Measurements from ENCODE around the gene RHOH.
"Not testable (repeated sequence)": the region's sequence is repeated elsewhere in the genome, so short reads cannot be mapped to it uniquely, and the experiment has no call there.

Gene RHOH

GRCh38 chr4:40258627-40259026 is 61.8 kb downstream of the RHOH start:
- DNase-seq (ENCODE audit: extremely low read depth in 1 of 2, low read depth in 1 of 2), result no peak

GRCh38 chr4:40261231-40262076 is 64.6 kb downstream of the RHOH start:
- DNase-seq (ENCODE audit: extremely low read depth in 1 of 2, low read depth in 1 of 2), result no peak

- no peak for DNase-seq (ENCODE audit: extremely low read depth in 1 of 2, low read depth in 1 of 2)
These were observed 65.3 kb downstream of the RHOH start for GRCh38 chr4:40262077-40262528.

- no peak for DNase-seq (ENCODE audit: extremely low read depth in 1 of 2, low read depth in 1 of 2)
These were observed 66.0 kb downstream of the RHOH start for GRCh38 chr4:40262861-40263260.

GRCh38 chr4:40264497-40264896 is 67.7 kb downstream of the RHOH start:
- DNase-seq (ENCODE audit: extremely low read depth in 1 of 2, low read depth in 1 of 2), result no peak

DNA sequence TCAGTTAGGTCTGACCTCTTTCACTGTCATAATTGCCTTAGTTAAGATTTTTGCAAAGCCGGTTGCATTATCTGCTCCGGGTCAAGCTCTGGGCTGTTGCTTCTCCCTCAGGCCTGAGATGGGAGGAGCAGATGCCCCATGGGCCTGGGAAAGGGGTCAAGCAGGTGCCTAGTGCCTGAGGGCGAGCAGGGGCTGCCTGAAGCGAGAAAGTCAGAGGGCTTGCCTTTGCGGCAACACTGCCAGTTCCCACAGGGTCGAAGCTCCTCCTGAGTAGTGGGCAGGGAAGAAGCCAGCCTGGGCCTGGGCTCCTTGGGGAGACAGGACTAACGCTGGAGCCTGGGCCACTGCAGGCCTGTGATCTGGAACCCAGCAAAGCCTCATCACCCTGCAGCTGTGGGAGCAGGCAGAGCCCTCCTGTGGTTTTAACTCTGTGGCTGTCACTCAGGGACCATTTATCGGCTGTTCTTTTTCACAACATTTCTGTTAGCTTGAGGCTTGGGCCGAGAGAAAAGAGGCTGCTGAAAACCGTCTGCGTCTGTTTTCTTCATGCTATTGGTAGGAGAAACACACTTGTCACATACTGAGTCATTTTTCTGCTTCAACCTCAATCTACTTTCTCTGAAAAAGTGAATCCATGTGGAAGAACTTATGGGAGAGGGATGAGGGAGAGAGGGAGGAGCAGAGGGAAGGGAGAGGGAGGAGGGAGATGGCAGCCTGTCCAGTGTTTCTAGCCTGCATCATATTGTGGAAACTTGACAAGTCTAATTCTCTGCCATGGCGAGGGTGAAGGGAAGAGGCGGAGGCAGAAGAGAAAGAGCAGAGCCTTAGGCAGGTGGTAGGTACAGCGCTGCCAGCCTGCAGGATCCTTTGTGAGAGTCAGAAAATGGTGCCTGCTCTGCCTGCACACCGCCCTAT is 68.4 kb downstream of the RHOH start:
- DNase-seq (ENCODE audit: extremely low read depth in 1 of 2, low read depth in 1 of 2), result no peak

DNA sequence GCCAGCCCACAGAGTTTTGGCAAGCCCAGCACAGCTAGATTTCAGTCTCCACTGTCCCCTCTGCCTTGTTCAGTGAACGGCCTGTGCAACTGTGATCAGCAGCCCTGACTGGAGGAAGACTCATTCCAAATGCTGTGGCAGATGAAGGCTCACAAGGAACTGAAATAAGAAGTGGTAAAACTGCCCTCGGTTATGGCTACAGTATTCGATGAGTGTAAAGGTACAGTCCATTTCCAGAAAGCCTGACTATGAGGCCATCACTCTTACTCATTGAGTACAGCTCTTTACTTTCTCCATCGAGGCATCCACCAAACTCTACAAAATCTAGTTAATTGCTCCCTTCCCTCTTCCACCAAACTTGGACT is 69.1 kb downstream of the RHOH start:
- DNase-seq (ENCODE audit: extremely low read depth in 1 of 2, low read depth in 1 of 2), result no peak

DNA sequence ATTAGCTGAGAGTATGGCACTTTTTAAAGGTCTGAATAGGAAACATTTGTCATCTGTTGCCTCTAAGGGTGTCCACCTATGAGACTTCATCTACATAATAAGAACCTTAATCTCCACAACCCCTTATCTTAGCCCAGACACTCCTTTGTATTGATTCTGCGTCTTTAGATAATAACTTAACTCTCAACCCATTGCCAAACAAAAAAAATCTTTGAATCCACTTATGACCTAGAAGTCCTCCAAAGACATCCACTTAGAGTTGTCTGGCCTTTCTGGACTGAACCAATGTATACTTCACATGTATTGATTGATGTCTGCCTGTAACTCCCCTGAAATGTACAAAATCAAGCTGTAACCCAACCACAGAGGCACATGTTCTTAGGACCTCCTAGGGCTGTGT is 72.3 kb downstream of the RHOH start:
- no peak for DNase-seq (ENCODE audit: extremely low read depth in 1 of 2, low read depth in 1 of 2)

DNA sequence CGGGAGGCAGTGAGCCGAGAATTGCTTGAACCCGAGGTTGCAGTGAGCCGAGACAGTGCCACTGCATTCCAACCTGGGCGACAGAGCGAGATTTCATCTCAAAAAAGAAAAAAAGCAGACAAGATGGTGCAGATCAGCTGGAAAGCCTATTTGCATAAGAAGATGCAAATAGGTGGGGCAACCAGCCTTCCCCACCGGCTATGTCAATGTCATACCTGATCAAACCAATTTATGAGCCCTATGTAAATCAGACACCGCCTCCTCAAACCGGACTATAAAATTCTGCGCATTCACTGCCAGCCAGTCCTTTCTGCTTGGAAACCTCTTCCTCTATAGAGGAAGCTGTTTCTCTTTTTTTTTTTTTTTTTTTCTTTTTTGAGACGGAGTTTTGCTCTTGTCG is 73.8 kb downstream of the RHOH start:
- DNase-seq (ENCODE audit: extremely low read depth in 1 of 2, low read depth in 1 of 2), result no peak

- DNase-seq (ENCODE audit: extremely low read depth in 1 of 2, low read depth in 1 of 2), result no peak
These were observed 78.4 kb downstream of the RHOH start for GRCh38 chr4:40275065-40275730.

- no peak for DNase-seq (ENCODE audit: extremely low read depth in 1 of 2, low read depth in 1 of 2)
These were observed 79.7 kb downstream of the RHOH start for GRCh38 chr4:40276546-40276945.

DNA sequence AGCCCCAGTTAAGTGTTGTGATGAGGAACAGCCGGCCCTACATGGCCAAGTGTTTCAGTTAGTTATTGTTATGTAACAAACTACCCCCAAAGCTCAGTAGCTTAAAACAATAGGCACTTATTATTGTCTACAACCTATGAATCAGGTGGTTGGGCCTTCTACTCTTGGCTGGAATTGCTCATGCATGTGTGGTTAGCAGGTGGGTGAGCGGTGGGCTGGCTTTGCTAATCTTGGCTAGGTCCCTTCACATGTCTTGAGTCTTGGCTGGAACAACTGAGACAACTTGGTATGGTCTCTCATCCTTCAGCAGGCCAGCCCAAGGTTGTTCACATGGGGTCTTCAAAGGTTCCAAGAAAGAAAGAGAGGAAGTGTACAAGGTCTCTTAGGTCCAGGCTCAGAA is 83.8 kb downstream of the RHOH start:
- DNase-seq (ENCODE audit: extremely low read depth in 1 of 2, low read depth in 1 of 2), result peak in 1 of 2 donors; percentile 68

GRCh38 chr4:40281099-40281498 is 84.3 kb downstream of the RHOH start:
- DNase-seq (ENCODE audit: extremely low read depth in 1 of 2, low read depth in 1 of 2), result no peak

GRCh38 chr4:40281913-40282312 is 85.1 kb downstream of the RHOH start:
- no peak for DNase-seq (ENCODE audit: extremely low read depth in 1 of 2, low read depth in 1 of 2)

GRCh38 chr4:40282857-40283256 is 86.0 kb downstream of the RHOH start:
- DNase-seq (ENCODE audit: extremely low read depth in 1 of 2, low read depth in 1 of 2), result not testable (repeated sequence)

- no peak for DNase-seq (ENCODE audit: extremely low read depth in 1 of 2, low read depth in 1 of 2)
These were observed 86.6 kb downstream of the RHOH start for GRCh38 chr4:40283413-40283812.

GRCh38 chr4:40283968-40284367 is 87.1 kb downstream of the RHOH start:
- peak; percentile 58 to 85 for DNase-seq (ENCODE audit: extremely low read depth in 1 of 2, low read depth in 1 of 2)

DNA sequence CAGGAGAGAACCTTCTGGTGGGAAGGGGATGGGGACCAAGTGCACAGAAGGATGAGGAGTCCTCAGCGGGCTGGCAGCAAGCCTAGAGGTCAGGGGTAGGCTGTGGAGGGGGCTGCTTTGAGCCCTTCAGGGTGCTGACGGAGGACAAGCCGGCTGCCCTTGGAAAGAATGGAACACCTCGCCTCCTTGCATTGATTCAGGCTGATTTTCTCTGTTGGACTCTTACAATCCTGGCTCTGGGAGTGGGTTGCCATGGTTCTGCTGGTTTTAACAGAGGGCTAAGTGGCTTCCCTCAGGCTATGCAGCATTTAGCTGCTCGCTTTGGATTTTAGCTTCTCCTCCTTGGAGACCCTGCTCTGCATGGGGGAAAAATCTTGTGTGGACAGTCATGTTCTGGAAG is 88.9 kb downstream of the RHOH start:
- DNase-seq (ENCODE audit: extremely low read depth in 1 of 2, low read depth in 1 of 2), result no peak

DNA sequence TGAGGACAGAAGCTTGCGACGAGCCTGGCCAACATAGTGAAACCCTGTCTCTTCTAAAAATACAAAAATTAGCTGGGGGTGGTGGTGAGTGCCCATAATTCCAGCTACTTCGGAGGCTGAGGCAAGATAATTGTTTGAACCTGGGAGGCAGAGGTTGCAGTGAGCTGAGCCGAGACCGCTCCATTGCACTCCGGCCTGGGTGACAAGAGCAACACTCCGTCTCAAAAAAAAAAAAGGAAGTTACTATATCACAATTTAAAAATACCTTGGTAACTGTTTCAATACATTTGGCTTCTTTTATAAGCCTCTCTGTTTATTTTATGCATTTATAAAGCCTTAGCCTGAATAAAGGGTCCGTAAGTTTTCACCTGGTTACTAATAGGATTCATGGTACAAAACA is 91.7 kb downstream of the RHOH start:
- DNase-seq (ENCODE audit: extremely low read depth in 1 of 2, low read depth in 1 of 2), result no peak

DNA sequence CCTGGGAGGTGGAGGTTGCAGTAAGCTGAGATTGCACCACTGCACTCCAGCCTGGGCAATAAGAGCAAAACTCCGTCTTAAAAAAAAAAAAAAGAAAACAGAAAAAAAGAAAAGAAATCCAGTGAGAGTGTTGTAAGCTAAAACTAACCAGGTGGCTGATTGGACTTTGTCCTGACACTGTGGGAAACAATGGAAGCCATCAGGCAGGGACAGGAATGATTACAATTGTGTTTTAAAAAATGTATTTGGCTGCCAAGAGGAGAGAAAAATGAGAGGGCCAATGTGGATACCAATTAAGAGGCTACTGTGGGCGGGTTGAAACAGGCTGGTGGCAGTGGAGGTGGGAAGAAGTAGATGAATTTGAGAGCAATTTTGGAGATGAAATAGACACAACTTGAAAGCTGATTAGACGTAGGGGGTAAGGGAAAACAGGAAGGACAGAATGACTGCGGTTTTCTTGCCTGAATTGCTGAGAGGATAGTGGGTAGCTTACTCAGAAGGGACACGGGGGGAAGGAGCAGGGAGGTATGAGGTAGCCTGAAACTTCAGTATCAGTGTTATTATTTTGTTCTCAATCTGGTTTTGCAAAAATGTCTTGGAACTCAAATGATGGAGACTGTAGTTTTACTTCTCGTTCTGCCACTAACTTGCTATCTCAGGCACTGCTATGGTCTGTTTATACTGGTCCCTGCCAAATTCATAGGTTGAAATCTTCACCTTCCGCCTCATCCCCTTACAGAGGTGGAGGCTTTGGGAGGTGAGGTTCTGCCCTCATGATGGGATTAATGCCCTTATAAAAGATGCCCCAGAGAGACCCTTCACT is 92.7 kb downstream of the RHOH start:
- no peak for DNase-seq (ENCODE audit: extremely low read depth in 1 of 2, low read depth in 1 of 2)

All from stimulated activated CD8-positive, alpha-beta memory T cell treated with anti-CD3 and anti-CD28 coated beads, Interleukin-7, amount 100 ng/mL, for 48 hours (primary cell).